DOHH2 (cell line): ENCODE results near the gene KAT6B.

Source experiments
- EZH2phosphoT487 ChIP-seq: fragments of 200-600 bp; sonication (generic); IDR thresholded peaks from 2 replicates; pipeline ENCODE4 v1.6.1; 2017; ENCODE audit warnings: borderline replicate concordance, mild to moderate bottlenecking, antibody characterized with exemption, low read length, moderate library complexity, mixed read lengths
- TF ChIP-seq, protein P1 (sequence below): fragments of 200-600 bp; sonication (generic); IDR thresholded peaks from one replicate; pipeline ENCODE4 v1.5.1; 2014; ENCODE audit warnings: antibody characterized with exemption, mild to moderate bottlenecking, low read depth, low read length; ENCODE audit not compliant: poor library complexity, severe bottlenecking

DNA sequence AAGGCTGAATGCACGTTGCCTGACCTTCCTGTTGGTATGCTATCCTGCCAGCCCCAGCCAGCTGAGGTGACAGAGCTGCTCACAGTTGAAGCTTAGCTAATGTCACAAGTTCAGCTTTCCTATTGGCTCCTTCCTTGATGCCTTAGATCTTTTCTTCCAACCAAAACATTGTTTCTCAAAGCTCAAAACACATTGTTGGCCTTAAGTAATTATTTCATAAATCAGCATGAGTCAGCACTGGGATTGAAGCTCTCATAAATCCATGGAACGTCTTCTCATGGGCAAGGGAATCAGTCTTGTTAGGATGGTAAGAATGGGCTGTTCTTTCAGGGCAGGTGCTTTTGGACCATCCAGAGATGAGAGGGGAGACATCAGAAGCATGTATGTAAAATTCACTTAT is 157.0 kb downstream of the KAT6B start:
- TF ChIP-seq, protein P1, sequence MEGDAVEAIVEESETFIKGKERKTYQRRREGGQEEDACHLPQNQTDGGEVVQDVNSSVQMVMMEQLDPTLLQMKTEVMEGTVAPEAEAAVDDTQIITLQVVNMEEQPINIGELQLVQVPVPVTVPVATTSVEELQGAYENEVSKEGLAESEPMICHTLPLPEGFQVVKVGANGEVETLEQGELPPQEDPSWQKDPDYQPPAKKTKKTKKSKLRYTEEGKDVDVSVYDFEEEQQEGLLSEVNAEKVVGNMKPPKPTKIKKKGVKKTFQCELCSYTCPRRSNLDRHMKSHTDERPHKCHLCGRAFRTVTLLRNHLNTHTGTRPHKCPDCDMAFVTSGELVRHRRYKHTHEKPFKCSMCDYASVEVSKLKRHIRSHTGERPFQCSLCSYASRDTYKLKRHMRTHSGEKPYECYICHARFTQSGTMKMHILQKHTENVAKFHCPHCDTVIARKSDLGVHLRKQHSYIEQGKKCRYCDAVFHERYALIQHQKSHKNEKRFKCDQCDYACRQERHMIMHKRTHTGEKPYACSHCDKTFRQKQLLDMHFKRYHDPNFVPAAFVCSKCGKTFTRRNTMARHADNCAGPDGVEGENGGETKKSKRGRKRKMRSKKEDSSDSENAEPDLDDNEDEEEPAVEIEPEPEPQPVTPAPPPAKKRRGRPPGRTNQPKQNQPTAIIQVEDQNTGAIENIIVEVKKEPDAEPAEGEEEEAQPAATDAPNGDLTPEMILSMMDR, result no peak
- TF ChIP-seq EZH2phosphoT487, result no peak
